NOMO-1 treated with dmso at 0.1 percent for 144 hours (cell line): Measurements from ENCODE around the gene CFAP61.
A peak's percentile ranks its signal among the peaks of the same experiment; 100 is the strongest.
"Not testable (repeated sequence)": the region's sequence is repeated elsewhere in the genome, so short reads cannot be mapped to it uniquely, and the experiment has no call there.

ENCODE experiments used
- DNase-seq: peaks from one replicate; lab custom pipeline; 2025; ENCODE audit not compliant: unreplicated experiment; lab: John Stamatoyannopoulos, UW

CFAP61 gene

GRCh38 chr20:20229595-20229994, 177.3 kb downstream of the CFAP61 start:
- no peak for DNase-seq

DNA sequence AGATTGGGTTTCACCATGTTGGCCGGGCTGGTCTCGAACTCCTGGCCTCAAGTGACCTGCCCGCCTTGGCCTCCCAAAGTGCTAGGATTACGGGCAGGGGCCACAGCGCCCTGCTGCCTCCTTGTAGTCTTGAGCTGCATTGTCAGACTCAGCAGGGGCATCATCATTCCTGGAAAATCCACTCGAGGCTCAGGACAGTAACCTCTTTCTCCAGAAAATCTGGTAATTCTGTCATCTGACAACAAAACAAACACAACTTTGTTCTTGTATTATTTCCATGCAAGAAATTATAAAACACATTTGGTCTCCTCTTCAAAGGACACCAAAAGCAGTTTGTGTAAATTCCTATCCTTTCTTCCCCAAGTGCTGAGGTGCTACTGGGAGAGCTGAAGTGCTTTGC, 178.4 kb downstream of the CFAP61 start:
- DNase-seq, result no peak

GRCh38 chr20:20231528-20232298, 179.4 kb downstream of the CFAP61 start:
- no peak for DNase-seq

- DNase-seq, result peak; percentile 75
Observed at GRCh38 chr20:20233041-20233514, 180.7 kb downstream of the CFAP61 start.

DNA sequence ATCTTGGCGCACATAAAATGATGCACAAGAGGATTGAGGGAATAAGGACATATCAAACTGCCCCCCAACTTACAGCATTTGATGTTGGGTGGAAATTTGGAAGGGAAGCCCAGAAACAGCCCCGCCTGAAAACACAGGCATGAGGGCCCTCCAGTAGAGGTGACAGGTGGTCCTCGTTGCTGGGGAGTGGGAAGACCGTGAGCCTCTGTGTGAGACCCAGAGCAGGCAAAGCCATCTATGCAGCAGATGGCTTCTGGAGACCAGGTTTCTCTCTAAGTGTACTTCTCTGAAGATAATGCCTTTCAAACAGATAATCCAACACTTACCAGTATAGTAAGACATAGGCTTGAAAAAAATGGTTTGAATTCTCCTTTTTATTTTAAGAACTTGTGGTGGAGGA, 183.3 kb downstream of the CFAP61 start:
- DNase-seq, result no peak

- DNase-seq, result no peak
Observed at GRCh38 chr20:20237093-20237959, 185.0 kb downstream of the CFAP61 start.

DNA sequence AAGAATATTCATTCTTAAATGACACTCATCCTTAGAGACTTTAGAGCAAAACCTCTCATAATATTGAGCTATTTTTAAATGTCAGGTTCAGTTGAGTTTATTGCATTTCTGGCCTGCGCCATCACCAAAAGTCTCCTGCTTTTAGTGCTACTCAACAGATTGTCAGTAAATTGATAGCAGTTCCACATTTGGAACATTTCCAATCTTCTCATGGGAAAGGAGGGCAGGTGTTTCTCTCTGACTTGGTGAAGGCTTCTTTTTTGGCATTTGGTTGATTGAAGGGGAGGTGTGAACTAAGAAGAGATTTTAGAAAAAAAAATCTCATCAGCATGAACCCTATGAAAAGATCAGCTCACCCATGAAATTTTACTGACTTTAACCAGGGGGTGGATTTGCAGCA, 189.6 kb downstream of the CFAP61 start:
- no peak for DNase-seq

DNA sequence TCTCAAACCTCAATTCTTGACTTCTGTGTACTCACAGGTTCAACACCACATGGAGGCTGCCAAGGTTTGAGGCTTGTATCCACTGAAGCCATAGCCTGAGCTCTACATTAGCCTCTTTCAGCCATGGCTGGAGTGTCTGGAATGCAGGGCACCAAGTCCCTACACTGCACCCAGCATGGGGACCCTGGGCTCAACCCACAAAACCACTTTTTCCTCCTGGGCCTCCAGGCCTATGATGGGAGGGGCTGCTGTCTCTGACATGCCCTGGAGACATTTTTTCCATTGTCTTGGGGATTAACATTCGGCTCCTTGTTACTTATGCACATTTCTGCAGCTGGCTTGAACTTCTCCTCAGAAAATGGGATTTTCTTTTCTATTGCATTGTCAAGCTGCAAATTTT, 192.1 kb downstream of the CFAP61 start:
- DNase-seq, result not testable (repeated sequence)

DNA sequence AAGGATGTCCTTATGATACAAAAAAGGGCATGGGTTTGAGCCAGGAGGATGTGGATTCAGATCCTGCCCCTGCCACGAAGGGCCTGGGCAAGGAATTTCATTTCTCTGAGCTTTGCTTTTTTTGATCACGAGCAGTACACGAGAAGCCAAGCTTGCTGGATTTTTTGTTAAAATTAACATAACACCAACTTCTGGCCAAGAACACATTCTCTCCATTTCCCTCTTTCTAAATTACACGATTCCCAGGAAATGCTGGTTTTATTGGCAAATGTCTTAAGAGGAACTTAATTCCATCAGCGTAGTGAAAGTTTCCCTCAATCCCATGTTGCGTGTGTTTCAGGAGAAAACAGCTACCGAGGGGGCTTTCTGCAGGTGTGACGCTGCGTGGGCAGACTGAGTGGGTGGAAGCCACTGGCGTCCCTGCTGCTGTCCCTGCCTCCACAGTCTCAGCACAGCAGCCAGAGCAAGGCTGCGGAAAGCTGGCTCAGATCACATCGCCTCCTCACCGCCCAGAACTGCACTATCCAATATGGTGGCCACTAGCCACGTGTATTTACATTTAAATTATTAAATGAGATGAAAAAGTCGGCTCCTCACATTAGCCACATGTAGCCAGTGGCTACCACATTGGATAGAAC, 194.8 kb downstream of the CFAP61 start:
- no peak for DNase-seq

GRCh38 chr20:20248620-20249200, 196.4 kb downstream of the CFAP61 start:
- DNase-seq, result peak; percentile 12

DNA sequence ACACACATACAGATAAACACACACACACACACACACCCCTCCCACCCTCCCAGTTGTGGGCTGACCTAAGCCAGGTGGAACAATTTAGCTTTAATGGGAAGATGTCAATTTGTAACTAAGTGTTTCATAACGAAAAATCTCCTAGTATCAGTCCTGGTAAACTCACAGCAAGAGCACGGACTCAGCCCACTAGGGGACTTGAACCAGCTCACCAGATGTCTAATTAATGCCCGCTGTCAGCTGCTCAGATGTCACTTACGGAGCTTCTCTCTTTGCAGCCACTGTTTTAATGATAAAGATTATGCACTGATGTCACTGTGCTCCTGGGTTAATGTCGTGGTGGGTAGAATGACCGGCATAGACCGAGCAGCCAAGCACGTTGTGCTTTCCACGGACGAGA, 199.0 kb downstream of the CFAP61 start:
- no peak for DNase-seq

- no peak for DNase-seq
Observed at GRCh38 chr20:20251836-20252235, 199.5 kb downstream of the CFAP61 start.

DNA sequence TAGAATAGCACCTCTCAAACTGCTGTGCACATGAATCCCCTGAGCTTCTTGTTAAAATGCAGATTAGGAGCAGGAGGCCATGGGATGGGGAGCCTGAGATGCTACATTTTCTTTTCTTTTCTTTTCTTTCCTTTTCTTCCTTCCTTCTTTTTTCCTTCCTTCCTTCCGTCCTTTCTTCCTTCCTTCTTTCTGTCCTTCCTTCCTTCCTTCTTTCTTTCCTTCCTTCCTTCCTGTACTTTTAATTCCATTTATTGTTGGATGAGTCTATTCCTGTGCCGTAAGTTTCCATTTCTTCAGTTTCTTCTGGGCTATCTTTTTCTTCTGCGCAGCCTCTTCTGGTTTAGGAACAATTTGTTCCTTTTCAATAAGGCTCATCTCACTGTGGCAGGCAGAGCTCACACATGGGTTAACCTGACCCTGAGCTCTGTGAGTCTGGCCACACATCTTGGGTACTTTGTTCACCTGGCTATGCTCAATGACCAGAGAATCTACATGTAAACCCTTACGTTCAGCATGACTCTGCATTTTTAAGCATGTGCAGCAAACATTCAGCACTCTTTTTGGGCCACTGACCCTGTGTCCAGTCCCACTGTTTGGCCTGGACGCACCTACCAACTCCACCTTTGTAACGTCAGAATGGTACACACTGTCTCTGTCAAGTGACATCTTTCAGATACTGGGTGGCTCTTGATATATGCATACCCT, 200.9 kb downstream of the CFAP61 start:
- DNase-seq, result no peak

DNA sequence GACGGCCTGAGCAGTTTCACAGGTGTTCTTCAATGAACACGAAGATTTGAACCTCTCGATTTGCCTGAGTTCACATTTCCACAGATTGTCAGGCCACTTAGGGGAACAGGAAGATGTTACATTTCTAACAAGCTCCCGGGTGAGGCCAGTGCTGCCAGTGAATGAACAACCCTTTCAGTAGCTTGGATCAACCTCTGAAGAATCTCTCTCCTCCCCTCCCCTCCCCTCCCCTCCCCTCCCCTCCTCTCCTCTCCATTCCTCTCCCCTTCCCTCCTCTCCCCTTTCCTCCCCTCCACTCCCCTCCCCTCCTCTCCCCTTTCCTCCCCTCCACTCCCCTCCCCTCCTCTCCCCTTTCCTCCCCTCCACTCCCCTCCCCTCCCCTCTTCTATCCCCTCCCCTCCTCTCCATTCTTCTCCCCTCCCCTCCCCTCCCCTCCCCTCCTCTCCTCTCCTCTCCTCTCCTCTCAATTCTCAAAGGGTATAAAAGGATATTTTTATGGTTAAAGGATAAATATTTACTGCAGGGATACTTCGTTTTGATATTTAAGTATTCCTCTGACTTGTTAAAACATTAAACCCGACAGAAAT, 201.5 kb downstream of the CFAP61 start:
- DNase-seq, result no peak

- peak; percentile 85 for DNase-seq
Observed at GRCh38 chr20:20255099-20255498, 202.8 kb downstream of the CFAP61 start.

- DNase-seq, result peak; percentile 79
Observed at GRCh38 chr20:20259533-20259932, 207.2 kb downstream of the CFAP61 start.

DNA sequence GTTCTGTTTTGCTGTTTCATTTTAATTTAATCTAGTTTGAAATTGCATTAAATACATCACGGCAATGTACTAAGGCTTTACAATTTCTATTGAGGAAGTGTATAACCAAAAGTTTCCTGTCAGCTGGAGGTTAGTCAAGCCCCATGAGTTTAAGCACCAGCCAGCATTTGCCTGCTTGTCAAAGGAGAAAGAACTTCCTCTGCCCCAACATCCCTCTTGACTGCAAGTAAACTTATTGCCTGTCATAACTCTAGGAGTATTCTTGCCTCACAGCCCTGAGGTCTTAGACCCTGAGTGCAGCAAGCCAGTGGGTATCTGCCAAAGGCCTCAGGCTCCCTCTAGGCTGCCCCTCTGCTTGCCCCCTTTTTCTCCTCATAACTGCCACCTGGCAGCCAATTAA, 208.8 kb downstream of the CFAP61 start:
- peak; percentile 93 for DNase-seq

DNA sequence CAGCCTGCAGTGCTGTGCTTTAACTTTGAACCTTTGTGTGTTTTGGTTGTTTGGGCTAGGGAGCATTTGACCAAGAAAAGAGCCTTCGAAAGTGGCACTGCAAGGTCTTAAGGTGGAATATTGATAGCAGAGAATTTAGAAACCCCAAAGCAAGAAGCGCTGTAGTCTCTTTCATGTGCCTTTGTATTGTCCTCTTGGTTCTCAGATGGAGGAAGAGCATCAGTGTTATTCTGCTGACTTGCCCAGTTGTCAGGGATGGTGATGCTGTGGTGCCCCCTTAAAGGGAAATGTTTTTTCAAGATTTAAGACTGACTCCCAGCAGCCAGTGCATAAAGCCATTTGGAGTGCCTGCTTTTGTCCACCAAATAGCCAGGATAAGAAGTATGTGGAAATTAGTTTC, 212.9 kb downstream of the CFAP61 start:
- DNase-seq, result no peak

- no peak for DNase-seq
Observed at GRCh38 chr20:20266552-20266951, 214.2 kb downstream of the CFAP61 start.

DNA sequence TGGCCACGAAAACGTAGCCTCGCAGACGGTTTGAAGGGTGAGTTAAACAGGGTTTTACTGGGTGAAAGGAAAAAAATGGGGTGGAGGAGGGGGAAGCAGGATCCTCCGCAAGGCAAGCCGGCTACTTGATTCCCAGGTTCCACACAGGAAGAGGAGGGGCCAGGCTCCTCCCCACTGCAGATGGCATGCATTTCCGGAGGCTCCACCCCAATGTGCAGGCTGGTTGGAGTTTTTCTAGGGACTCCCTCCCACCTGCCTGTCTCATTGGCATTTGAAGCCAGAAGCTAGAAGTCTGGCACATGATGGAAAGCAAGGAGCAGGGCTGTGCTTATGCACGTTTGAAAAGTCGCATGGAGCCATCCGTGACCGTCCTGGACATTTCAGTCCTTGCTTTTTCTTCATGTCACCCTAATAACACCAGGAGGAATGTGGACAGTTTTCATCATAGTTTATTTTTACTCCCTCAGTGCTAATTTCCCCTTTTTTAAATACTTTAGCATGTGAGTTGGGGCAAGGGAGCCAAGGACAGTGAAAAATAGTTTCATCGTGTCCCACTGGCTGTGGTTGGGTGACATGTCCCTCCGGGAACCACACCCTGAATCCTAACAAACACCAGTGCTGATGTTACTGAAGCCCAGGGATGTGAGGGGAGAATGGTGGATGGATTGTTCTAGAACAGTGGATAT, 215.5 kb downstream of the CFAP61 start:
- DNase-seq, result peak; percentile 12
